Pons (tissue), 1 donor: Measurements from ENCODE around the gene EXOC3.

Source experiments
- DNase-seq: peaks from one replicate; pipeline ENCODE4 v3.0.0-alpha.2; 2016; ENCODE audit warnings: low spot score

Gene EXOC3

GRCh38 chr5:407051-407450, 35.9 kb upstream of the EXOC3 start:
- no peak for DNase-seq

- DNase-seq, result no peak
Observed at GRCh38 chr5:407801-408268, 35.1 kb upstream of the EXOC3 start.

GRCh38 chr5:410911-411517, 32.0 kb upstream of the EXOC3 start:
- DNase-seq, result no peak

GRCh38 chr5:411728-412127, 31.2 kb upstream of the EXOC3 start:
- DNase-seq, result no peak

- DNase-seq, result peak; percentile 60
Observed at GRCh38 chr5:414991-415927, 27.7 kb upstream of the EXOC3 start.

GRCh38 chr5:415928-416635, 26.9 kb upstream of the EXOC3 start:
- no peak for DNase-seq

GRCh38 chr5:416636-416960, 26.4 kb upstream of the EXOC3 start:
- DNase-seq, result no peak

- DNase-seq, result no peak
Observed at GRCh38 chr5:417301-418161, 25.4 kb upstream of the EXOC3 start.

- no peak for DNase-seq
Observed at GRCh38 chr5:418162-419121, 24.5 kb upstream of the EXOC3 start.

- no peak for DNase-seq
Observed at GRCh38 chr5:419970-420369, 23.0 kb upstream of the EXOC3 start.

- DNase-seq, result no peak
Observed at GRCh38 chr5:420632-421286, 22.2 kb upstream of the EXOC3 start.

- no peak for DNase-seq
Observed at GRCh38 chr5:421287-421880, 21.6 kb upstream of the EXOC3 start.

- DNase-seq, result no peak
Observed at GRCh38 chr5:421901-422300, 21.1 kb upstream of the EXOC3 start.

- no peak for DNase-seq
Observed at GRCh38 chr5:422323-423232, 20.4 kb upstream of the EXOC3 start.

- DNase-seq, result no peak
Observed at GRCh38 chr5:423233-423565, 19.8 kb upstream of the EXOC3 start.

- no peak for DNase-seq
Observed at GRCh38 chr5:423626-424261, 19.2 kb upstream of the EXOC3 start.

GRCh38 chr5:424301-425110, 18.5 kb upstream of the EXOC3 start:
- DNase-seq, result peak; percentile 42
